ENCODE measurements around the gene HAVCR1.

Gene HAVCR1

DNA sequence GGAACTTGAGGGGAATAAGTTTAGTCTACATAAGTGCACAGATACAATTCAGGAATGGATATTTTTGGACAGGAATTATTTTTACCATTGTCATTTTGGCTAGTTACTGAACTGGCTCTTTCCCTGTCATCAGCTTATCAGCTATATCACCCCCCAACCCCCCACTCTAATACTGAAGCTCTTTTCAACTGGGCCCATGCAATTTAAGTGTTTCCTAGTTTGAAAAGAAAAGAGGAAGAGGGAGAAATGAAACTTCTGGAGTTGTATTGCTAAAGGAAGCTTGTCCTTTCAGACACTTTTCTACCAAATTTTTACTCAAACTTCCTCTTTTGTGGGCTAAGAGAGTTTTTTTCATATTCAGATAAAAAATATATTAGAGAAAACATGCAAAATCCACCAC is 77.4 kb downstream of the HAVCR1 start:
- TF ChIP-seq, protein P1, sequence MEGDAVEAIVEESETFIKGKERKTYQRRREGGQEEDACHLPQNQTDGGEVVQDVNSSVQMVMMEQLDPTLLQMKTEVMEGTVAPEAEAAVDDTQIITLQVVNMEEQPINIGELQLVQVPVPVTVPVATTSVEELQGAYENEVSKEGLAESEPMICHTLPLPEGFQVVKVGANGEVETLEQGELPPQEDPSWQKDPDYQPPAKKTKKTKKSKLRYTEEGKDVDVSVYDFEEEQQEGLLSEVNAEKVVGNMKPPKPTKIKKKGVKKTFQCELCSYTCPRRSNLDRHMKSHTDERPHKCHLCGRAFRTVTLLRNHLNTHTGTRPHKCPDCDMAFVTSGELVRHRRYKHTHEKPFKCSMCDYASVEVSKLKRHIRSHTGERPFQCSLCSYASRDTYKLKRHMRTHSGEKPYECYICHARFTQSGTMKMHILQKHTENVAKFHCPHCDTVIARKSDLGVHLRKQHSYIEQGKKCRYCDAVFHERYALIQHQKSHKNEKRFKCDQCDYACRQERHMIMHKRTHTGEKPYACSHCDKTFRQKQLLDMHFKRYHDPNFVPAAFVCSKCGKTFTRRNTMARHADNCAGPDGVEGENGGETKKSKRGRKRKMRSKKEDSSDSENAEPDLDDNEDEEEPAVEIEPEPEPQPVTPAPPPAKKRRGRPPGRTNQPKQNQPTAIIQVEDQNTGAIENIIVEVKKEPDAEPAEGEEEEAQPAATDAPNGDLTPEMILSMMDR (conservative IDR thresholded peaks at IDR 0.05; ENCODE audit: low read depth, low read length): no peak
- H2AFZ ChIP-seq (ENCODE audit: low read depth): no peak overlapping the region
- no peak overlapping the region for H3K4me2 ChIP-seq
- no peaks in the 10 kb centered on the region for H4K20me1 ChIP-seq (ENCODE audit: insufficient read depth)
- H3K27me3 ChIP-seq (ENCODE audit: insufficient read depth, low read depth): no peaks in the 10 kb centered on the region
- H3K4me1 ChIP-seq (ENCODE audit: low read depth, poor library complexity, severe bottlenecking): no peaks in the 10 kb centered on the region
- H3K27ac ChIP-seq: no peak overlapping the region
- H3K79me2 ChIP-seq (ENCODE audit: insufficient read depth, low read depth): no peaks in the 10 kb centered on the region
- H3K9ac ChIP-seq: no peak overlapping the region
- H3K36me3 ChIP-seq (ENCODE audit: insufficient read depth): no peaks in the 10 kb centered on the region
- no peak overlapping the region for H3K4me3 ChIP-seq (IDR thresholded peaks at IDR 0.05; ENCODE audit: insufficient read depth, low read depth, low read length)
